Measurements from ENCODE around the gene GTF2H3.

Gene GTF2H3

GRCh38 chr12:123633379-123634141 is at the start of gene GTF2H3, which contains the start of gene EIF2B1:
Gene GTF2H3 (plus strand): TSS chr12:123633829. CDS start chr12:123633860, 31 bp downstream.
Gene EIF2B1 (minus strand): TSS chr12:123633686. CDS start chr12:123633557, 129 bp downstream.
- peak; percentile 98 for DNase-seq (ENCODE audit: low read depth)
- TF ChIP-seq CTCF (IDR thresholded peaks at IDR 0.05; ENCODE audit: insufficient read depth, low read depth, low read length, missing control alignments) = no peak
- peak within 1 kb of the TSS; percentile 84 for H3K4me3 ChIP-seq (ENCODE audit: low read depth, low read length)

- H3K4me3 ChIP-seq (ENCODE audit: low read depth, low read length) = no peak overlapping the region
- DNase-seq (ENCODE audit: low read depth) = no peak
- TF ChIP-seq CTCF (IDR thresholded peaks at IDR 0.05; ENCODE audit: insufficient read depth, low read depth, low read length, missing control alignments) = no peak
These were observed 41.7 kb upstream of the GTF2H3 start for GRCh38 chr12:123591702-123592481.

GRCh38 chr12:123595729-123596128 is 37.9 kb upstream of the GTF2H3 start:
- DNase-seq (ENCODE audit: low read depth) = no peak
- no peak for TF ChIP-seq CTCF (IDR thresholded peaks at IDR 0.05; ENCODE audit: insufficient read depth, low read depth, low read length, missing control alignments)
- no peak overlapping the region for H3K4me3 ChIP-seq (ENCODE audit: low read depth, low read length)

- no peak for DNase-seq (ENCODE audit: low read depth)
- no peak for TF ChIP-seq CTCF (IDR thresholded peaks at IDR 0.05; ENCODE audit: insufficient read depth, low read depth, low read length, missing control alignments)
- H3K4me3 ChIP-seq (ENCODE audit: low read depth, low read length) = no peak overlapping the region
These were observed 36.5 kb upstream of the GTF2H3 start for GRCh38 chr12:123597100-123597499.

- no peak for TF ChIP-seq CTCF (IDR thresholded peaks at IDR 0.05; ENCODE audit: insufficient read depth, low read depth, low read length, missing control alignments)
- peak; percentile 44 for DNase-seq (ENCODE audit: low read depth)
- no peak overlapping the region for H3K4me3 ChIP-seq (ENCODE audit: low read depth, low read length)
These were observed 35.1 kb upstream of the GTF2H3 start for GRCh38 chr12:123598522-123598921.

GRCh38 chr12:123599310-123599709 is 34.3 kb upstream of the GTF2H3 start:
- TF ChIP-seq CTCF (IDR thresholded peaks at IDR 0.05; ENCODE audit: insufficient read depth, low read depth, low read length, missing control alignments) = no peak
- no peak overlapping the region for H3K4me3 ChIP-seq (ENCODE audit: low read depth, low read length)
- no peak for DNase-seq (ENCODE audit: low read depth)

All from GM12865 (cell line).